HL-60 (cell line): ENCODE measurements around the gene FBXO2.
A peak's percentile ranks its signal among the peaks of the same experiment; 100 is the strongest.

ENCODE experiments used
- DNase-seq, 2 experiments: peaks; one replicate each; pipeline ENCODE4 v3.0.0-alpha.2; 2010 to 2020; ENCODE audit warnings: low read depth in 1 of 2, low spot score in 1 of 2
- H3K27ac ChIP-seq: fragments of 250-450 bp; sonication (Bioruptor Pico); replicated peaks from 2 replicates; pipeline ENCODE4 v1.5.1; 2020; ENCODE audit warnings: mild to moderate bottlenecking, moderate library complexity
- H3K27me3 ChIP-seq: fragments of 250-450 bp; sonication (Bioruptor Pico); 2 replicates; pipeline ENCODE4 v1.5.1; 2021; ENCODE audit warnings: mild to moderate bottlenecking, moderate library complexity; ENCODE audit not compliant: insufficient read depth, poor library complexity, severe bottlenecking
- H3K4me3 ChIP-seq: replicated peaks from 2 replicates; pipeline ENCODE4 v1.5.1; 2011; ENCODE audit warnings: mild to moderate bottlenecking, control low read depth, low read length; ENCODE audit not compliant: insufficient read depth
- GABPA ChIP-seq: IDR thresholded peaks from 2 replicates; pipeline ENCODE4 v1.6.1; 2012; ENCODE audit warnings: low read depth
- POLR2AphosphoS5 ChIP-seq: IDR thresholded peaks from 2 replicates; pipeline ENCODE4 v1.6.1; 2012; ENCODE audit warnings: low read depth
- SPI1 ChIP-seq: IDR thresholded peaks from 2 replicates; pipeline ENCODE4 v1.6.1; 2012; ENCODE audit warnings: low read depth, mild to moderate bottlenecking, borderline replicate concordance
- TF ChIP-seq, protein P1 (sequence below): IDR thresholded peaks from one replicate; pipeline ENCODE4 v1.5.1; 2011; ENCODE audit warnings: low read length, control low read depth, inconsistent platforms; ENCODE audit not compliant: insufficient read depth
- TF ChIP-seq, protein P2 (sequence below): IDR thresholded peaks from 2 replicates; pipeline ENCODE4 v1.6.1; 2012; ENCODE audit warnings: low read depth; ENCODE audit not compliant: insufficient replicate concordance

The FBXO2 gene

DNA sequence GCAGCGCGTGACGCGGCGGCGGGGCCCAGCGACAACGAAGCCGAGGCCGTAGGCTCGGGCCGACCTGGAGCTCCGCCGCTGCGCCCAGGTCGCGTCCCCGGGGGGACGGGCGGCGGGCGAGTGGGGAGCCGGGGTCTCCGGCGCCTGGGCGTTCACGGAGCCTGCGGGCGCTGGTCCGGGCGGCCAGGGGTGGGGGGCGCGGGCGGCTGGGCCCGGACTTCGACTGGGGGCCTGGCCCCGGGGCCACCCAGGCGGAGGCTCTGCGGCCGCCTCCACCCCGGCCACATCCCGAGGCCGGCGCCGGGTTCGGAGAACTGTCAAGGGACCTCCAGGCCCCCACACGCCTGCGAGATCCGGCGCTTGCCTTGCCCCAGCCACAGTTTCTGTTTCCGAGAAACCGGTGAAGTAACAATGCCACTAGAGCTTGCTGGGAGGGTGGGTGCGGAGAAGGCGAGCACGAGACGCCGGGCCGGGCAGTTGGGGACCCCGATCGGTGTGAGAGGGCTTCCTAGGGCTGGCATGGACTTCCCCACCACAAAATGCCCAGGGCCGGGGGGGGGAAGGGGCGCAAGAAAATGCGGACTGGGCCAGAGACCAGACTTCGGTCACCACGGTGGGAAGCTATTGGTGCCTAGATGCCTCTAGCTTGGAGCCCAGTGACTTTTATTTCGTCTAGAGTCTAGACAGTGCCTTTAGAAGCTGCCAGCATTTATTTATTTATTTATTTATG lies 10.3 kb upstream of the FBXO2 start:
- Histone ChIP-seq H3K27me3 (no peaks in the 10 kb centered on the region), H3K27ac (peak overlapping the region; percentile 69), H3K4me3 (peak overlapping the region; percentile 50)
- TF ChIP-seq POLR2AphosphoS5 (no peak), GABPA (no peak)
- DNase-seq: peak in 1 of 2 experiments; percentile 51

DNA sequence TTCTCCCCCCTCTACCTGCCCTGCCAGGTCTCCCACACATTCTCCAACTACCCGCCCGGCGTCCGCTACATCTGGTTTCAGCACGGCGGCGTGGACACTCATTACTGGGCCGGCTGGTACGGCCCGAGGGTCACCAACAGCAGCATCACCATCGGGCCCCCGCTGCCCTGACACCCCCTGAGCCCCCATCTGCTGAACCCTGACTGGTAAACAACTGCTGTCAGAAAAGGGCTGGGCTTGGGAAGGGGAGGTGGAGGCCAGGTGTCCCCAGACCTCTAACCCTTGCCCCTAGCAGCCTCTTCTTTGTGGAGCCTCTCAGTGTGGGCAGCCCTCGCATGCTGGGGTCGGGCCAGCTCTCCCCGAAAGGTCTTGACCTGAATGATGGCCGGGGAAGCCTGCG lies 6.9 kb upstream of the FBXO2 start:
- H3K27me3 ChIP-seq: no peaks in the 10 kb centered on the region
- no peak overlapping the region for H3K27ac ChIP-seq
- no peak for TF ChIP-seq SPI1
- TF ChIP-seq, protein P1, sequence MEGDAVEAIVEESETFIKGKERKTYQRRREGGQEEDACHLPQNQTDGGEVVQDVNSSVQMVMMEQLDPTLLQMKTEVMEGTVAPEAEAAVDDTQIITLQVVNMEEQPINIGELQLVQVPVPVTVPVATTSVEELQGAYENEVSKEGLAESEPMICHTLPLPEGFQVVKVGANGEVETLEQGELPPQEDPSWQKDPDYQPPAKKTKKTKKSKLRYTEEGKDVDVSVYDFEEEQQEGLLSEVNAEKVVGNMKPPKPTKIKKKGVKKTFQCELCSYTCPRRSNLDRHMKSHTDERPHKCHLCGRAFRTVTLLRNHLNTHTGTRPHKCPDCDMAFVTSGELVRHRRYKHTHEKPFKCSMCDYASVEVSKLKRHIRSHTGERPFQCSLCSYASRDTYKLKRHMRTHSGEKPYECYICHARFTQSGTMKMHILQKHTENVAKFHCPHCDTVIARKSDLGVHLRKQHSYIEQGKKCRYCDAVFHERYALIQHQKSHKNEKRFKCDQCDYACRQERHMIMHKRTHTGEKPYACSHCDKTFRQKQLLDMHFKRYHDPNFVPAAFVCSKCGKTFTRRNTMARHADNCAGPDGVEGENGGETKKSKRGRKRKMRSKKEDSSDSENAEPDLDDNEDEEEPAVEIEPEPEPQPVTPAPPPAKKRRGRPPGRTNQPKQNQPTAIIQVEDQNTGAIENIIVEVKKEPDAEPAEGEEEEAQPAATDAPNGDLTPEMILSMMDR: no peak
- TF ChIP-seq POLR2AphosphoS5: no peak
- TF ChIP-seq GABPA: no peak
- TF ChIP-seq, protein P2, sequence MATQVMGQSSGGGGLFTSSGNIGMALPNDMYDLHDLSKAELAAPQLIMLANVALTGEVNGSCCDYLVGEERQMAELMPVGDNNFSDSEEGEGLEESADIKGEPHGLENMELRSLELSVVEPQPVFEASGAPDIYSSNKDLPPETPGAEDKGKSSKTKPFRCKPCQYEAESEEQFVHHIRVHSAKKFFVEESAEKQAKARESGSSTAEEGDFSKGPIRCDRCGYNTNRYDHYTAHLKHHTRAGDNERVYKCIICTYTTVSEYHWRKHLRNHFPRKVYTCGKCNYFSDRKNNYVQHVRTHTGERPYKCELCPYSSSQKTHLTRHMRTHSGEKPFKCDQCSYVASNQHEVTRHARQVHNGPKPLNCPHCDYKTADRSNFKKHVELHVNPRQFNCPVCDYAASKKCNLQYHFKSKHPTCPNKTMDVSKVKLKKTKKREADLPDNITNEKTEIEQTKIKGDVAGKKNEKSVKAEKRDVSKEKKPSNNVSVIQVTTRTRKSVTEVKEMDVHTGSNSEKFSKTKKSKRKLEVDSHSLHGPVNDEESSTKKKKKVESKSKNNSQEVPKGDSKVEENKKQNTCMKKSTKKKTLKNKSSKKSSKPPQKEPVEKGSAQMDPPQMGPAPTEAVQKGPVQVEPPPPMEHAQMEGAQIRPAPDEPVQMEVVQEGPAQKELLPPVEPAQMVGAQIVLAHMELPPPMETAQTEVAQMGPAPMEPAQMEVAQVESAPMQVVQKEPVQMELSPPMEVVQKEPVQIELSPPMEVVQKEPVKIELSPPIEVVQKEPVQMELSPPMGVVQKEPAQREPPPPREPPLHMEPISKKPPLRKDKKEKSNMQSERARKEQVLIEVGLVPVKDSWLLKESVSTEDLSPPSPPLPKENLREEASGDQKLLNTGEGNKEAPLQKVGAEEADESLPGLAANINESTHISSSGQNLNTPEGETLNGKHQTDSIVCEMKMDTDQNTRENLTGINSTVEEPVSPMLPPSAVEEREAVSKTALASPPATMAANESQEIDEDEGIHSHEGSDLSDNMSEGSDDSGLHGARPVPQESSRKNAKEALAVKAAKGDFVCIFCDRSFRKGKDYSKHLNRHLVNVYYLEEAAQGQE: no peak
- no peak overlapping the region for H3K4me3 ChIP-seq
- DNase-seq: no peak

DNA sequence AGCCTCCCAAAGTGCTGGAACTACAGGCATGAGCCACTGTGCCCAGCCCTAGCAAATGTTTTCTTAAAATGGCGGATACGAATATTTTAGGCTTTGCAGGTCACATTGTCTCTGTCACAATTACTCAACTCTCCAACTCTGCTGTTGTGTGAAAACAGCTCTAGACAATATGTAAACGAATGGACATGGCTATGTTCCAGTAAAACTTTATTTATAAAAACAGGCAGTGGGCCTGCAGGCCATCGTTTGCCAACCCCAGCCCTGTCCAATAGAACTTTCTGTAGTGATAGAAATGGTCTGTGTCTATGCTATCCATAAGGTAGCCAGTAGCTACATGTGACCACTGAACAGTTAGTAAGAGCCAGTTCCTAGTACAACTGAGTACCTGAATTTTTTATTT lies 5.5 kb upstream of the FBXO2 start:
- Histone ChIP-seq H3K27ac (no peak overlapping the region), H3K27me3 (no peaks in the 10 kb centered on the region), H3K4me3 (no peak overlapping the region)
- no peak for DNase-seq
- TF ChIP-seq, protein P1: no peak
- TF ChIP-seq GABPA: no peak
- TF ChIP-seq, protein P2: no peak
- TF ChIP-seq POLR2AphosphoS5: no peak

DNA sequence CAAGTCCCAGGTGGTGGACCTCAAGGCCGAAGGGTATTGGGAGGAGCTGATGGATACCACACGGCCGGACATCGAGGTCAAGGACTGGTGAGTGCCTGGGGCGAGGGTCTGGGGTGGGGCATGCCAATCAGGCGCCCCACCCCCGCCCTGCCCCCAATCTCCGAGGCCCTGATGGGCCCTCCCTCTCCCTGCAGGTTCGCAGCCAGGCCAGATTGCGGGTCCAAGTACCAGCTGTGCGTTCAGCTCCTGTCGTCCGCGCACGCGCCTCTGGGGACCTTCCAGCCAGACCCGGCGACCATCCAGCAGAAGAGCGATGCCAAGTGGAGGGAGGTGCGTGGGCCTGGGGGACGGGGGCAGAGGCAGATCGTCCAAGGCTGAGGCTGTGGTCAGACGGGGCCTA lies 4.3 kb upstream of the FBXO2 start:
- TF ChIP-seq POLR2AphosphoS5 (no peak), GABPA (no peak), SPI1 (no peak)
- TF ChIP-seq, protein P1: no peak
- TF ChIP-seq, protein P2: no peak
- no peak overlapping the region for H3K27ac ChIP-seq
- no peaks in the 10 kb centered on the region for H3K27me3 ChIP-seq
- no peak for DNase-seq
- no peak overlapping the region for H3K4me3 ChIP-seq
